Measurements from ENCODE around the gene CNTNAP2. TPM values are rescaled to one million over a fixed set of nuclear protein-coding genes. Genes with fewer than 3 reads are reported as not detected.

CNTNAP2 gene
- total and polyA plus RNA-seq, 2 of the 8 experiments (the other 6 are each of a cell fraction or from before 2014, with no cell fraction given), result 27.9 to 71.0 TPM

GRCh38 chr7:146698995-146699610 lies 582.5 kb downstream of the CNTNAP2 start:
- ChIA-PET CTCF (ENCODE audit: partially characterized antibody) (no interaction called here), POLR2A (ENCODE audit: partially characterized antibody) (no interaction called here)
- no peak overlapping the region for H4K91ac ChIP-seq (replicated peaks; ENCODE audit: insufficient read length, low read length)
- H3K4me2 ChIP-seq (ENCODE audit: insufficient read depth in 1 of 2, low read depth in 2 of 2, low read length in 2 of 2), result no peak overlapping the region
- H2AK5ac ChIP-seq (ENCODE audit: low read depth, low read length), result no peak overlapping the region
- H2BK15ac ChIP-seq (ENCODE audit: low read length), result no peak overlapping the region
- FAIRE-seq (no peak), DNase-seq (ENCODE audit: low read depth in 1 of 2, low spot score in 2 of 2) (no peak)
- no peaks in the 10 kb centered on the region for H3K4me1 ChIP-seq (replicated peaks in 1 of 4; ENCODE audit: control insufficient read depth in 3 of 4, insufficient read depth in 4 of 4, low read length in 3 of 4)
- H2BK120ac ChIP-seq (replicated peaks; ENCODE audit: low read depth, low read length), result no peak overlapping the region
- H3K23me2 ChIP-seq (ENCODE audit: low read depth, low read length), result no peaks in the 10 kb centered on the region
- no peaks in the 10 kb centered on the region for H4K20me1 ChIP-seq (replicated peaks in 1 of 2; ENCODE audit: control insufficient read depth in 1 of 2, insufficient read depth in 2 of 2, low read length in 2 of 2)
- no peak overlapping the region for H2BK12ac ChIP-seq (ENCODE audit: low read depth, low read length)
- no peak overlapping the region for H2BK20ac ChIP-seq (ENCODE audit: low read length)
- no peaks in the 10 kb centered on the region for H3K27me3 ChIP-seq (replicated peaks in 1 of 4; ENCODE audit: control insufficient read depth in 3 of 4, extremely low read depth in 1 of 4, insufficient read depth in 3 of 4, low read length in 3 of 4)
- no peaks in the 10 kb centered on the region for H3K9me3 ChIP-seq (ENCODE audit: insufficient read depth in 2 of 2, low read depth in 1 of 2, low read length in 1 of 2)
- no peak overlapping the region for H4K5ac ChIP-seq (ENCODE audit: insufficient read length, low read depth, low read length)
- H3K9ac ChIP-seq (replicated peaks in 1 of 4; ENCODE audit: extremely low read depth in 1 of 4, low read depth in 3 of 4, low read length in 3 of 4), result no peak overlapping the region
- H3K27ac ChIP-seq (ENCODE audit: low read depth, low read length), result no peak overlapping the region
- H2AFZ ChIP-seq (ENCODE audit: low read length), result no peak overlapping the region
- H3K56ac ChIP-seq (replicated peaks; ENCODE audit: insufficient read length, low read depth, low read length), result no peak overlapping the region
- WGBS, 2 experiments (ENCODE audit: extremely low coverage in 1 of 2, insufficient coverage in 1 of 2, insufficient read length in 1 of 2, insufficient replicate concordance in 2 of 2, low coverage in 1 of 2, low lambda C conversion rate in 2 of 2, missing lambda C conversion rate in 1 of 2), result 100% methylated on average over 1 of the region's 1 CpG; no CpG with 5 or more reads in 1 of the 2 experiments
- H3K18ac ChIP-seq (ENCODE audit: extremely low read depth, low read length), result no peak overlapping the region
- H3K36me3 ChIP-seq (ENCODE audit: control insufficient read depth in 2 of 4, insufficient read depth in 4 of 4, low read length in 3 of 4), result no peaks in the 10 kb centered on the region
- H3K4ac ChIP-seq (replicated peaks; ENCODE audit: insufficient read length, low read depth, low read length), result no peak overlapping the region
- H2BK5ac ChIP-seq (ENCODE audit: low read depth, low read length), result no peak overlapping the region
- no peak overlapping the region for H3K4me3 ChIP-seq (ENCODE audit: extremely low read depth in 1 of 4, insufficient read depth in 2 of 4, low read depth in 3 of 4, low read length in 4 of 4)
- no peak overlapping the region for H3K14ac ChIP-seq (ENCODE audit: insufficient read length)
- no peak overlapping the region for H4K8ac ChIP-seq (ENCODE audit: extremely low read depth, insufficient read depth, low read length)
- H3K23ac ChIP-seq (ENCODE audit: insufficient read length), result no peak overlapping the region
- no peaks in the 10 kb centered on the region for H3K79me1 ChIP-seq (ENCODE audit: low read depth, low read length)
- H3K79me2 ChIP-seq (ENCODE audit: control insufficient read depth in 1 of 2, insufficient read depth in 2 of 2, low read length in 2 of 2), result no peaks in the 10 kb centered on the region
- TF ChIP-seq MAFK (IDR thresholded peaks at IDR 0.05; ENCODE audit: low read depth, low read length), result no peak
- no peak for TF ChIP-seq EZH2 (IDR thresholded peaks at IDR 0.05; ENCODE audit: low read depth, low read length, severe bottlenecking)
- no peak for TF ChIP-seq NANOG (IDR thresholded peaks at IDR 0.05; ENCODE audit: insufficient read depth, low read depth, low read length, poor library complexity, severe bottlenecking)
- no peak for TF ChIP-seq CBX5 (IDR thresholded peaks at IDR 0.05; ENCODE audit: low read depth, low read length)
- TF ChIP-seq YY1 (IDR thresholded peaks at IDR 0.05; ENCODE audit: low read depth, low read length), result no peak
- TF ChIP-seq BCL11A (IDR thresholded peaks at IDR 0.05; ENCODE audit: low read depth in 2 of 2, low read length in 2 of 2), result no peak
- no peak for TF ChIP-seq HDAC6 (IDR thresholded peaks at IDR 0.05; ENCODE audit: low read depth, low read length)
- TF ChIP-seq, protein P1, sequence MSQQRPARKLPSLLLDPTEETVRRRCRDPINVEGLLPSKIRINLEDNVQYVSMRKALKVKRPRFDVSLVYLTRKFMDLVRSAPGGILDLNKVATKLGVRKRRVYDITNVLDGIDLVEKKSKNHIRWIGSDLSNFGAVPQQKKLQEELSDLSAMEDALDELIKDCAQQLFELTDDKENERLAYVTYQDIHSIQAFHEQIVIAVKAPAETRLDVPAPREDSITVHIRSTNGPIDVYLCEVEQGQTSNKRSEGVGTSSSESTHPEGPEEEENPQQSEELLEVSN (IDR thresholded peaks at IDR 0.05), result no peak
- TF ChIP-seq, protein P2, sequence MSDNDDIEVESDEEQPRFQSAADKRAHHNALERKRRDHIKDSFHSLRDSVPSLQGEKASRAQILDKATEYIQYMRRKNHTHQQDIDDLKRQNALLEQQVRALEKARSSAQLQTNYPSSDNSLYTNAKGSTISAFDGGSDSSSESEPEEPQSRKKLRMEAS (IDR thresholded peaks at IDR 0.05), result no peak
- TF ChIP-seq EGR1 (IDR thresholded peaks at IDR 0.05; ENCODE audit: borderline replicate concordance, low read depth, low read length), result no peak
- TF ChIP-seq SP4 (IDR thresholded peaks at IDR 0.05; ENCODE audit: low read length), result no peak
- TF ChIP-seq BACH1 (IDR thresholded peaks at IDR 0.05; ENCODE audit: low read length), result no peak
- no peak for TF ChIP-seq SIN3A (conservative IDR thresholded peaks at IDR 0.05 in 1 of 2, IDR thresholded peaks at IDR 0.05 in 1 of 2; ENCODE audit: low read depth in 1 of 2, low read length in 2 of 2)
